T-helper 2 cell treated with Interferon-gamma antibody and Interleukin-4, amounts not matched to agents 5 μg/mL and 100 μg/mL, for 36 hours (primary cell): ENCODE data around the gene ANKRD11.
"Not testable (repeated sequence)": the region's sequence is repeated elsewhere in the genome, so short reads cannot be mapped to it uniquely, and the experiment has no call there.

ENCODE experiments used
- DNase-seq: peaks from one replicate; pipeline ENCODE4 v3.0.0; 2021; ENCODE audit warnings: low spot score
- H3K27ac Mint-ChIP-seq: one replicate; pipeline ENCODE4 v1.8.0; 2021; ENCODE audit warnings: mild to moderate bottlenecking, mixed read lengths
- H3K27me3 Mint-ChIP-seq: one replicate; pipeline ENCODE4 v1.8.0; 2021; ENCODE audit warnings: low read depth, mixed read lengths
- H3K36me3 Mint-ChIP-seq: one replicate; pipeline ENCODE4 v1.8.0; 2021; ENCODE audit warnings: low read depth, mixed read lengths
- H3K4me1 Mint-ChIP-seq: one replicate; pipeline ENCODE4 v1.8.0; 2021; ENCODE audit warnings: low read depth, mixed read lengths
- H3K4me3 Mint-ChIP-seq: one replicate; pipeline ENCODE4 v1.8.0; 2022; ENCODE audit warnings: mild to moderate bottlenecking, moderate library complexity, mixed read lengths
- H3K9me3 Mint-ChIP-seq: one replicate; pipeline ENCODE4 v1.8.0; 2021; ENCODE audit warnings: mixed read lengths

Gene ANKRD11

GRCh38 chr16:89446136-89446974, 44.0 kb downstream of the ANKRD11 start:
- no peaks in the 10 kb centered on the region for H3K27me3 Mint-ChIP-seq
- peak overlapping the region; percentile 34 for H3K4me3 Mint-ChIP-seq
- H3K36me3 Mint-ChIP-seq, result no peaks in the 10 kb centered on the region
- peak overlapping the region; percentile 69 for H3K27ac Mint-ChIP-seq
- DNase-seq, result peak; percentile 32
- H3K4me1 Mint-ChIP-seq, result peaks cover 78% of the 10 kb centered on the region
- no peaks in the 10 kb centered on the region for H3K9me3 Mint-ChIP-seq

- Mint-ChIP-seq H3K27ac (peak overlapping the region; percentile 9), H3K27me3 (no peaks in the 10 kb centered on the region), H3K9me3 (no peaks in the 10 kb centered on the region), H3K4me3 (peak overlapping the region; percentile 13), H3K4me1 (peaks cover 79% of the 10 kb centered on the region), H3K36me3 (peaks cover 5% of the 10 kb centered on the region)
- DNase-seq, result no peak
Measured at GRCh38 chr16:89445166-89445565, 45.2 kb downstream of the ANKRD11 start.

- Mint-ChIP-seq H3K36me3 (peaks cover 6% of the 10 kb centered on the region), H3K9me3 (no peaks in the 10 kb centered on the region), H3K4me3 (no peak overlapping the region), H3K4me1 (peaks cover 80% of the 10 kb centered on the region), H3K27me3 (no peaks in the 10 kb centered on the region), H3K27ac (no peak overlapping the region)
- no peak for DNase-seq
Measured at GRCh38 chr16:89444728-89445127, 45.6 kb downstream of the ANKRD11 start.

- H3K4me1 Mint-ChIP-seq, result peaks cover 84% of the 10 kb centered on the region
- H3K9me3 Mint-ChIP-seq, result no peaks in the 10 kb centered on the region
- peaks cover 6% of the 10 kb centered on the region for H3K36me3 Mint-ChIP-seq
- H3K27me3 Mint-ChIP-seq, result no peaks in the 10 kb centered on the region
- peak overlapping the region; percentile 31 for H3K4me3 Mint-ChIP-seq
- peak overlapping the region; percentile 43 for H3K27ac Mint-ChIP-seq
- DNase-seq, result no peak
Measured at GRCh38 chr16:89444151-89444723, 46.1 kb downstream of the ANKRD11 start.

GRCh38 chr16:89443727-89444084, 46.7 kb downstream of the ANKRD11 start:
- H3K9me3 Mint-ChIP-seq, result no peaks in the 10 kb centered on the region
- peak overlapping the region; percentile 71 for H3K27ac Mint-ChIP-seq
- peak overlapping the region; percentile 41 for H3K4me3 Mint-ChIP-seq
- H3K36me3 Mint-ChIP-seq, result peaks cover 6% of the 10 kb centered on the region
- H3K27me3 Mint-ChIP-seq, result no peaks in the 10 kb centered on the region
- no peak for DNase-seq
- peaks cover 87% of the 10 kb centered on the region for H3K4me1 Mint-ChIP-seq

- peak overlapping the region; percentile 41 for H3K4me3 Mint-ChIP-seq
- H3K36me3 Mint-ChIP-seq, result peaks cover 6% of the 10 kb centered on the region
- H3K4me1 Mint-ChIP-seq, result peaks cover 84% of the 10 kb centered on the region
- DNase-seq, result no peak
- peak overlapping the region; percentile 71 for H3K27ac Mint-ChIP-seq
- H3K9me3 Mint-ChIP-seq, result no peaks in the 10 kb centered on the region
- H3K27me3 Mint-ChIP-seq, result no peaks in the 10 kb centered on the region
Measured at GRCh38 chr16:89442990-89443726, 47.2 kb downstream of the ANKRD11 start.

GRCh38 chr16:89442588-89442987, 47.8 kb downstream of the ANKRD11 start:
- no peak for DNase-seq
- peaks cover 9% of the 10 kb centered on the region for H3K36me3 Mint-ChIP-seq
- H3K4me1 Mint-ChIP-seq, result peaks cover 87% of the 10 kb centered on the region
- peak overlapping the region; percentile 8 for H3K4me3 Mint-ChIP-seq
- H3K27me3 Mint-ChIP-seq, result no peaks in the 10 kb centered on the region
- H3K9me3 Mint-ChIP-seq, result no peaks in the 10 kb centered on the region
- H3K27ac Mint-ChIP-seq, result peak overlapping the region; percentile 71

GRCh38 chr16:89439659-89440058, 50.7 kb downstream of the ANKRD11 start:
- peaks cover 21% of the 10 kb centered on the region for H3K36me3 Mint-ChIP-seq
- no peaks in the 10 kb centered on the region for H3K9me3 Mint-ChIP-seq
- peaks cover 86% of the 10 kb centered on the region for H3K4me1 Mint-ChIP-seq
- H3K4me3 Mint-ChIP-seq, result peak overlapping the region; percentile 74
- no peaks in the 10 kb centered on the region for H3K27me3 Mint-ChIP-seq
- DNase-seq, result no peak
- H3K27ac Mint-ChIP-seq, result peak overlapping the region; percentile 91

- Mint-ChIP-seq H3K4me1 (peaks cover 80% of the 10 kb centered on the region), H3K36me3 (peaks cover 23% of the 10 kb centered on the region), H3K27ac (peak overlapping the region; percentile 28), H3K27me3 (no peaks in the 10 kb centered on the region), H3K9me3 (no peaks in the 10 kb centered on the region), H3K4me3 (no peak overlapping the region)
- DNase-seq, result no peak
Measured at GRCh38 chr16:89437991-89438390, 52.4 kb downstream of the ANKRD11 start.

GRCh38 chr16:89437251-89437987, 52.9 kb downstream of the ANKRD11 start:
- H3K9me3 Mint-ChIP-seq, result no peaks in the 10 kb centered on the region
- H3K27me3 Mint-ChIP-seq, result no peaks in the 10 kb centered on the region
- peaks cover 76% of the 10 kb centered on the region for H3K4me1 Mint-ChIP-seq
- peak overlapping the region; percentile 2 for H3K4me3 Mint-ChIP-seq
- peak overlapping the region; percentile 53 for H3K27ac Mint-ChIP-seq
- peaks cover 23% of the 10 kb centered on the region for H3K36me3 Mint-ChIP-seq
- no peak for DNase-seq

- H3K4me3 Mint-ChIP-seq, result peak overlapping the region; percentile 69
- no peak for DNase-seq
- H3K36me3 Mint-ChIP-seq, result peaks cover 23% of the 10 kb centered on the region
- H3K27ac Mint-ChIP-seq, result no peak overlapping the region
- peaks cover 67% of the 10 kb centered on the region for H3K4me1 Mint-ChIP-seq
- H3K27me3 Mint-ChIP-seq, result no peaks in the 10 kb centered on the region
- H3K9me3 Mint-ChIP-seq, result no peaks in the 10 kb centered on the region
Measured at GRCh38 chr16:89436366-89436765, 54.0 kb downstream of the ANKRD11 start.

GRCh38 chr16:89435059-89435458, 55.3 kb downstream of the ANKRD11 start:
- Mint-ChIP-seq H3K4me3 (peak overlapping the region; percentile 69), H3K27ac (peak overlapping the region; percentile 71), H3K36me3 (peaks cover 20% of the 10 kb centered on the region), H3K4me1 (peaks cover 59% of the 10 kb centered on the region)
- not testable (repeated sequence) for H3K27me3 Mint-ChIP-seq, DNase-seq, H3K9me3 Mint-ChIP-seq

- Mint-ChIP-seq H3K36me3 (peaks cover 20% of the 10 kb centered on the region), H3K9me3 (no peaks in the 10 kb centered on the region), H3K27me3 (no peaks in the 10 kb centered on the region), H3K4me3 (peak overlapping the region; percentile 22), H3K27ac (peak overlapping the region; percentile 42), H3K4me1 (peaks cover 53% of the 10 kb centered on the region)
- no peak for DNase-seq
Measured at GRCh38 chr16:89434490-89434889, 55.9 kb downstream of the ANKRD11 start.
